ENCODE results near the gene NR3C1.
"Not testable (repeated sequence)": the region's sequence is repeated elsewhere in the genome, so short reads cannot be mapped to it uniquely, and the experiment has no call there.

NR3C1 gene

DNA sequence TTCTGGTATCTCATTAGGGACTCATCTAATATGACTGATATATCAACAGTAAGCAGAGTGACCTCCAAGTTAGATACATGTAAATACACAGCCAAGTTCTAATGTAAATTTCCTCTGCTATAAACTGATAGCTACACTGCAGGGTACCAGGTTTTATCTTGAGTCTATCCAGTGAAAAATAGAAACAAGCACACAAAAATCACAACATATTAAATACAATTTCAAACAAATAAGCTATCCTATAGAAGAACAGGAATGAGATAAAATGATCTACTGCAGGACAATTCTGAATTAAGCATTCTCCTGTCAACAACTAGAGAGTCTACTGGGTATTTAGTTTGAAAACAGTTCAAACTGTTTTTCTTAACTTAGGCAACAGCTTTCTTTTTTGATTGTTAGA lies 42.7 kb downstream of the NR3C1 start:
- no peak for DNase-seq

DNA sequence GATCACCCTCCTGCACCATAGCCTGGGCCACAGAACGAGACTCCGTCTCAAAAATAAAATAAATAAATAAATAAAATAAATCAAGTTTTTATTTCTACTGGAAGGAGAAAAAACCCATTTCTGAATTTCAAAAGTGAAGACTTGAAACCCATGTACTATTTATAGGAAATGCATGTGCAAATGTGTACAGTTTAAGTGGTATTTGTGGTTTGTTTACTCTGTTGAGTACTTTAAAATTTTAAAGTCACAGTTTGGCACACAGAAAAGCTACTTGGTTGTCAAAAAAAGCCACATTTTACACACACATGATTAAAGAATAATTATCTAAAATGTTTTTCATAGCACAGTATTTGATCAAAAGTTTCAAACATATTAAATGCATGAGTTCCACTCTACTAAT lies 43.6 kb downstream of the NR3C1 start:
- no peak for DNase-seq

DNA sequence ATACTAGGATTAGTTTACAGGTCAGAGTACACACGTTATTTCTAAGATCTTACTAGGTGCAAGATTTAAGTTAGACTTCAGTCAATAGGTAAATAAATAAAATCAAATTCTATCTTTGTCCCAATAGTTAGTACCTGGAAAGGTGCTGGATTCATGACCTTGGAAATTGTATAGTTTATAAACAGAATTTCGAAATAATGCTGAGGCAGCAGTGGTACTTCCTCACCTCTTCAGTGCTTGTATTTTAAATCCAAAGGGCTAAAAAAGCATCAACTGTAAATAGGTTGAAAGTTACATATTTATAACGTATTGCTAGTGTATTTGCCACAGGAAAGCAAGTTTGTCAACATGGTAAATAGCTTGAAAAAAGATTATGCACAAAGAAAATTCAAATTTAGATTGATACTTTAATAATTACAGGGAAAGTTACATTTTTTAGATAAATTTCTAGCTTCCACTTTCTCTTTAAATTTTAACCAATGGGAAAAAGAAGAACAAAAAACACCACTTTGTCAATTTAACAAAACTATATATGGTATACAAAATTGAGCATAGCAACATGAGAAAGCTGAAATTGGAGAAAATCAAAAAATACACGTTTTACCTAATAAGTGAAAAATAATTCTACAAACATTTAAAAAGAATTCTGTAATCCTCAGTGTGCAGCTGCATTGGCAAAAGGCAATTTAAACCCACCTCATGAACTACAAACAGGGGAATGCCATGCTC lies 46.5 kb downstream of the NR3C1 start:
- no peak for DNase-seq

DNA sequence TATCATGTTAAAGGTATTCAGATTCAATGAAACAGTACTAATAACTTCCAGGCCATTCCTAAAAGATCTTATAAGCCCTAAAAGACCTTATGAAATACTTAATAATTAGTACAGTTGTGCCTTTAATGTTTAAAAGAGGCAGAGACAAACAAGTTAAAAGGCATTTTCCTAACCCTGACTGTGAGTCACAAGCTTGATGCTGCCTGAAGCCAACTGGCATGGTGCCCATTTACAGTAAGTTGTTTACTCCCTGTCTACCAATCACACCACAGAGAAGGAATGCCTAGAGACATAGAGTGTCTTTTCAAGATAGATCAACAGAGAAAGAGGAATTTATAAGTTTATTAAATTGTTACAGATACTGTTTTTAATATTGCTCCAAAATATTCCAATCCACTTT lies 47.8 kb downstream of the NR3C1 start:
- DNase-seq: peak; percentile 82

DNA sequence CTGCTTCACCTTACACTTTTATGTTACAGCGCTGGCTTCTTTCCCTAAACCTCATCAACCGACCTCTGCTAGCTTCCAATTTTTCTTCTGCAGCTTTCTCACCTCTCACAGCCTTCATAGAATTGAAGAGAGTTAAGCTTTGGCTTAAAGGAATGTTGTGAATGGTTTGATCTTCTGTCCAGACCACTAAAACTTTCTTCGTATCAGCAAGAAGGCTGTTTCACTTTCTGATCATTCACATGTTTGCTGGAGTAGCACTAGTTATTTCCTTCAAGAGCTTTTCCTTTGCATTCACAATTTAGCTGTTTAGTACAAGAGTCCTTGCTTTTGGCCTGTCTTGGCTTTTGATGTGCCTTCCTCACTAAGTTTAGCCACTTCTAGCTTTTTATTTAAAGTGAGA lies 49.5 kb downstream of the NR3C1 start:
- no peak for DNase-seq

DNA sequence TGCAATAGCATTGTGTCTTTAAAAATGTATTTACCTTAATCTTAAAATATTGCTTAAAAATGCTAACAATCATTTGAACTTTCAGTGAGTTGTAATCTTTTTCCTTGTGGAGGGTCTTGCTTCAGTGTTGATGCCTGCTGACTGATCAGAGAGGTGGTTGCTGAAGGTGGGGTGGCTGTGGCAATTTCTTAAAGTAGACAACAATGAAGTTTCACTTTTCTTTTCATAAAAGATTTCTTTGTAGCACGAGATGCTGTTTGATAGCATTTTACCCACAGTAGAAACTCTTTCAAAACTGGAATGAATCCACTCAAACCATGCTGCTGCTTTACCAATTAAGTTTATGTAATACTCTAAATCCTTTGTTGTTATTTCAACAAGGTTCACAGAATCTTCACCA lies 50.8 kb downstream of the NR3C1 start:
- DNase-seq: peak; percentile 40

DNA sequence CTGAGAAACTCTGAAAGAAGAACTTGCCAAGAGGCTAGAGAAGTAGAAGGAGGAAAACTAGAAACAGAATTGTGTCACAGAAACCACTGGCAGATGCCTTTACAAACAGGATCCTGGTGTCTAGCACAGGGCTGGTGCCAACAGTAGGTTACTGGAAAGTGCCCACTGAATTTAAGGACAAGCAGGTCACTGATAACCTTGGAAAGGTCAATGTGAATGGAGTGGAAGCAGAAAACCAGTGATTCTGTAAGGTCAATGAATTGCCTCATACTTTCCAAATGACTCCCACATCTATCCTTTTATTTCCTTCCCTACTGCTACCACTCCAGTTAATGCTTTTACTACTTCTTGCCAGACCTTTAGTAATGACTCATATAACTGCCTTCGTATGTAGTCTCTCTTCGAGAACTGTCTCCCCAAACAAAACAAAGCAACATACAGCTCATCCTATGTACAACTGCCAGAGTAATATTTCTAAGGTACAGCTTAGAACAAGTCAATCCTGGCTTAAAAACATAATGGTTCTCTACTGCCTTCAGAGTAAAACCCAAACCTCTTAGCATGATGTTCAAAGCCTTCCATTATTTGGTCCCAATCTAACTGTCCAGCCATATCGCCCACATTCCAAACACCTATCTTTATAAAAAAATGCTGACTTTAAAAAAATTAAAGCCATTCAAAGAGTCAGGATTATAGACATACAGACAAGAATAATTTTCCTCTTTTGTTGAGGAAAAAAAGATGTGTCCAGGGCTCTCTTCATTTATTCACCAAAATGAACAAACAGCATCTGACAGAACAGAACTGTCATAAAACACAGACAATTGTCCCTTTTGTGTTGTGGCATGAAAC lies 52.5 kb downstream of the NR3C1 start:
- DNase-seq: no peak

DNA sequence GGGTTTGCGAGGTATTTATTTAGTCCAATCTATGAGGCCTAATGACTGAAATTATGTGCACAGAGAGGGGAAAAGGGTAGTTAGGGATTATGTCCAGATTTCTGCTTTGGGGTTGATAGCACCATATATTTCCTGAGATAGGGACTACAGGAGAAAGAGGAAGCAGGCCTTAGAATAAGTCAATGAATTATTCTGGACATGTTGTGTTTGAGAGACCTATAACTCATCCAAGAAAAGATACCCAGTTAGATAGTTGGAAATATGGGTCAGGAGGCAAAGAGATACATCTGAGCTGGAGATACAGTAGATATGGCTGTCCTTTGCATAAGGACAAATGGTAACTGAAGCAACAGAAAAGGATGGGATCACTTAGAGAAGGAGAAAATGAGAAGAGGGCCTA lies 53.1 kb downstream of the NR3C1 start:
- DNase-seq: no peak

DNA sequence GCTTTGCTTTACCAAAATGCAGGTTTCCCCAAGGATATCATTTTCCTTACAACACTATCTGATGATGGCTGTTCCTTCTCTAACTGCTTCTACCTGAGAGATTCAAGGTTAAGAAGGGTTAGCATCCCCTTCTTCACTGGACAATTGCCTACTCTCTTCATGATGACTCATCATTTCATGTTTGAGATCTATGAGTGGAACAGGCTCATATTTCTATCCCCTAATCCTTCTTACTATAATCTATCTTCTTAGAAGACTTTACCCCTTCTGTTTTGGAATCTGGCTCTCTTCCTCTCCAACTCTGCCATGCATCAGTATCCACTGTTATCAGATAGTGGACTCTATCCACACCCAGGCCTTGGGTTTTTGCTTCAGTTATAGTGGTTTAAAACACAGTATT lies 54.3 kb downstream of the NR3C1 start:
- DNase-seq: no peak

DNA sequence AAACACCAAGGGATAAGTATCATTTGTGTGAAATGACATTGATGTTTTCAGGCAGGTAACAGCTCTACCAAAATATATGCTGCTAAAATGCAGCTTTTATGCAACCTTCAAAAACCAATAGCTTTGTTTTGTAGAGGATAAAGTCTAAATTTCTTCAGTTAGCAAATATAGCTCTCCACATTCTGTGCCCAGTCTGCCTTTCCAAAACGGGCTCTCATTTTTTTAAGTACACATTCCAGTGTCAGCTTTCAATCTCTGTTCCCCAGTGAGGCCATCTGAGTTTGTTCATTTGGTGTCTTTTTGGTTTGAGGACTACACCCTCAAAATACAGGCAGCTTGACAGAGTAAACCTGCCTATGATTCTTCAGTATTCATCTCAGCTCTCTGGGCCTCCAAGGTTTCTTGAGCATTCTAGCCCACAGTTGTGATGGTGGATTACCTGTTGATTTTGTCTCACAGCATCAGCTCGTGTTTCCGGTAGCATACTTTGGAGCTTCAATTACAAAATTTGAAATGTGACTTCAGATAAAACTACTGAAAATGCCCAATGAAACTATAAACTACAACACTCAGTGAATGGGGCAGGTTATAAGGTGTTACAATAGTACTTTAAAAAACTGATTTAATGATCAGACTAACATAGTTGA lies 55.7 kb downstream of the NR3C1 start:
- DNase-seq: no peak

DNA sequence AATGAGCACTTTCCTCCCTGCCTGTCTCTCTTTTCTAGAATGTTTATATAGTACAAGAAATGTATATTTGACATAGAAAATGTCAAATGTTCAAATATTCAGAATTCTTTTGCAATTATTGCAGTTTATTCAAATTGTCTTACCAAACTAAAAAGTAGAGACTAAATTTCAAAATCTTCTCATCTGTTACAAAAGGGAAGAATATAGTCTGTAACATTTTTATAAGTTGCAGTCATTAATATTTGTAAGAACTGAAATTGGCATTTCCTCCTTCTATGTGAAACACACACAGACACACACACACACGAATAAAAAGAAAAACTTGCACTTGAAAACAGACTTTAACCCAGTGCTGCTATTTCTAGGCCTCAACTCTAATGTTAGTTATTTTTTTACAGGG lies 56.4 kb downstream of the NR3C1 start:
- DNase-seq: no peak

DNA sequence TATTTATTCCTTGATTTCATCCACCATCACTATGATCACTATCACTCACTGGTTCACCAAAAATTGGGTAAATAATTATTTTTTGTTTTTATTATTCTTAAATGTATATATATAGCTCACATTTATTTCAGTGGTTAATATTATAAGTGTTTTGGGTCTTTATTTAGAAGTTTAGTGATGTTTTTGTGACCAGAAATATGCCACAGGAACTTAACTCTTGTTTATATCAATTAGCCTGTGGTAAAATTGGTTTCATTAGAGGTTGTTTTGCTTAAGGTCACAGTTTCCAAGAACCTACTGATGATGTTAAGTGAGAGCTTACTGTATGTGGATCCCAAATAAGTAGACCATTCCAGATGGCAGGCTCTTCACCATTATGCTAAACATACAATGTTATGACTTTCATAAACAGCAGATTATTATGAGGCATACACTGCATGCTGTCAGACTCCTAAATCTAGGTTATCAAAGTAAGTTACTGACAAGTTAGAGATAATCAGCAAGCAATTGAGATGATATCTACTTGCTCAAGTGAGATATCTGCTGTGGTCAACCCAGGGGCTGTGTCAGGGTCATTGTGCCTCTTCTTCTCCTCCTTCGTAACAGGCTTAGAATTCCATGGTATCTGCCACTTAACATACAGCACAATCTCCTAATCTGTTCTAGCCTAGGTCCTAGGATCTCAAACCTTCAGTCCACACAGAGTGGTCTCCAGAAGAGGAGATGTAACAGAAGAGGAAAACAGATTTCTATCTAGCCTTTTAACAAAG lies 57.6 kb downstream of the NR3C1 start:
- no peak for DNase-seq

DNA sequence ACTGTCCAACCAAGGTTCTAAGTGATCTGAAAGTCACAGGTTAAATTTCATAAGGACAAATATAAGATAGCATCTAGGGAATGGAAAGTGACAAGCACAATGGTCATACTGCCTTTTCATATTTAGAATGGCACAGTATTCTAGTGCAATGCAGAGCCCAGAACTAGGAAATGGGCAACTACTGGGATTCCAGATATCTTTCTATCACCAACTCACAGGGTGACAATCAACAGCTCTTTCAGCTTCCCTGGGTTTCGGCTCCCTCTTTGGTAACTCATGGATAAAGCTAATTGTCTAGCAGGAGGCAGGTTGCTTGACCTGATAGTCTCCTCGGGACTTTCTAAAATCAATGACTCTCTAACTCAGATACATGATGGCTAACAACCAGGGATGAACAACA lies 60.4 kb downstream of the NR3C1 start:
- no peak for DNase-seq

DNA sequence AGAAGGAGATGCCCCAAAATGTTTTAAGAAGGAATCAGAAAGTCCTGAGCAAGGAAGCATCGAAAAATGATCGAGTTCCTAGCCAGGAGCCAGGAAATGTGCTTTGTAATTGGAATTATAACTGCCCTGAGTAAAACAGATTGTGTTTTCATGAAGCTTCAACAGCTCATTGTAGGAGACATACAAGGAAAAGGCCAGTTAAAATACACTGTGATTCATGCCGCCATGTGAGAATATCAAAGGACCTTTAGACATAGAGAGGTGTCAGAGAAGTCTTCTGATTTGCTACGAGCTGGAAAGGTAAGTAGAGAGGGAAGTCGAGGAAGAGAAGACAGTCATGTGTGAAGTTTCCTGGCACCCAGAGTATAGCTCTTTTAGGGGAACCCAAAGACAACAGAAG lies 60.9 kb downstream of the NR3C1 start:
- no peak for DNase-seq

DNA sequence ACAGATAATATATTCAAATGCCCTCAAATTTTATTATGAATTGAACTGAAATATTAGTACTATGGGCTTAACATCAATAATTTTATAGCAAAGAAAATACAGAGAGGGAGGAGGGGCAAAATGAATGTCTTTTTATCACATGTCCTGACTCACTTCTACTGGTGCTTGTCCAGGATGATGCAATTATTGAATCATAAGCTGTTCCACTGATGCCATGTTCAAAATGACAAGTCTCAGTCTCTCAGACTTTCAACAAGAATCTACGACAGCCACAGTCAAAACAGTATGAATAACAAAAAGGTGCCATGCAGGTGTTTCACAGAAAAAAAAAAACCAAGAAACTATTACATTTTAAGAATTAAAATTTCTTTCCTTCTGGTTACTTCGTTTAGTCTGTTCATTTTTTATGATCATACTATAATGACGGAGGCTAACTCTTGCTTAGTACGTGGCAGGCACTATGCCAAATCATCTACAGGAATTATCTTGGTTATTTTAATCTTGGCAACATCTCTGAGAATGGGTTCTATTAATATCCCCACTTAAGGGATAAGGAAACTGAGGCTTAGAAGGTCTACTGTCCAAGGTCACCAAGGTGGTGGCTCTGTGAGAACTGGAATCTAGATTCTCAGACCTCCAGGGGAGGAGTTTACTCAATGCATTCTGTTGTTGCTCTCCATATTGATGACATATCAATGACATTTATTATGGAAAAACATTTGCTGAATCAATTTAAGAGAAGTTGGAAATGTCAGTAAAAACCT lies 61.5 kb downstream of the NR3C1 start:
- DNase-seq: no peak

DNA sequence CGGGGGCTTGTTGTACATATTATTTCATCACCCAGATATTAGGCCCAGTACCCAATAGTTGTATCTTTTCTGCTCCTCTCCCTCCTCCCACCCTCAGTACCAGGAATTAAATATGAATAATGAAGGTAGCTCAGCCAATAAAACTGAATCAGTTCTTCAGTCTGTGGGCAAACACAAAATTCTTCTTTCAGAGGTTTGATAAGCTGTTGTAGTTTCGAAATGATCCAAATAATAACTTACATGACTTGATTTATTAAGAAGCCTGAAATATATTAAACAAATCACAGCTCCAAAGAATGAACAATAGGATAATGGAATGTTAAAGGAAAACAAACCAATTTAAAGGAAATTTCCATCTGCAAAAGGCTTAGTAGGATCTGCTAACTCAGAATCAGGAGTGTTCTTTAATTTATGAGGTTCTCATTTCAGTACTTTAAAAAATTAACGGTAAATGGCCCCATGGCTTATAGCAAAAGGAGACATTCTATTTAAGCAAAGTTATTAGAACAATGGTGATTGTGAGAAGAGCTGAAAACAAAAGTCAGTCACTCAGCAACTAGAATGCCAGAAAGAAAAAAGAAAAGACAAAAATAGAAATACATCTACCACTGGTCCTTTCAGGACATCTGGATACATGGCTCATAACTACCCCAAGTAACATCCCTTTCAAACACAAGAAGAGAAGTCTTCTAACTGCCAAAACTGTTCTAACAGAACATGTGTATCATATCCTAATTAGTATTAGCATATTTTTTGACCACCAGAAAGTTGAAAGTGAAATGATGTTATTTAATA lies 62.4 kb downstream of the NR3C1 start:
- DNase-seq: no peak

DNA sequence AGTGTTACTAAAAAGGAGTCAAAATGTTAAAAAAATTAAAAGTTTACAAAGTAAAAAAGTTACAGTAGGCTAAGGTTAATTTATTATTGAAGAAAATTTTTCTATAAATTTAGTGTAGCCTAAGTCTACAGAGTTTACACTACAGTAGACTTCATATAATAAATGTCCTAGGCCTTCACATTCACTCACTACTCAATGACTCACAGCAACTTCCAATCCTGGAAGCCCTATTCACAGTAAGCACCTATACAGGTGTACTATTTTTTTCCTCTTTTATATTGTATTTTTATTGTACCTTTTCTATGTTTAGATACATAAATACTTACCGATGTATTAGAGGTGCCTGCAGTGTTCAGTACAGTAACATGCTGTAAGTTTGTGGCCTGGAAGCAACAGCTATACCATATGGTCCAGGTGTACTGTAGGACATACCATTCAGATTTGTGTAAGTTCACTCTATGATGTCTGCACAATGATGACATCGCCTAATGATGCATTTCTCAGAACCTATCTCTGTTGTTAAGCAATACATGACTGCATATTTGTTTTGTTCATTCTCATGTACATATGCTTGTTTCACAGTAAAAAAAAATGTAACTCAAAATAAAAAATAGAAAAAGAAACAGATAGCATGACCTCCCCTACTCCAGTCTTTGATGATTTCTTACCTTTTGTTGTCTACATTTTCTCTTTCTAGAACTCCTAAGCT lies 64.7 kb downstream of the NR3C1 start:
- no peak for DNase-seq

DNA sequence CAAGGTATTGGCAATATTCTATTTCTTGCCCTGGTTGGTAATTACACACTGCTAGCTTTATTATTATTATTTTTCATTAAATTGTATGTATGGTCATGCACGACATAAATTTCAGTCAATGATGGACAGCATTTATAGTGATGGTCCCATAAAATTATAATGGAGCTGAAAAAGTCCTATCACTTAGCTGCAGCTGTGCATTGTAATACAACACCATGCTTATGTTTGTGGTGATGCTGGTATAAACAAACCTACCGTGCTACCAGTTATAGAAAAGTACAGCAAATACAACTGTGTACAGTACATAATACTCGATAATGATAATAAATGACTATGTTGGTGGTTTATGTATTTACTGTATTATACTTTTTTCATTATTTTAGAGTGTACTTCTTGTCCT lies 65.5 kb downstream of the NR3C1 start:
- no peak for DNase-seq

DNA sequence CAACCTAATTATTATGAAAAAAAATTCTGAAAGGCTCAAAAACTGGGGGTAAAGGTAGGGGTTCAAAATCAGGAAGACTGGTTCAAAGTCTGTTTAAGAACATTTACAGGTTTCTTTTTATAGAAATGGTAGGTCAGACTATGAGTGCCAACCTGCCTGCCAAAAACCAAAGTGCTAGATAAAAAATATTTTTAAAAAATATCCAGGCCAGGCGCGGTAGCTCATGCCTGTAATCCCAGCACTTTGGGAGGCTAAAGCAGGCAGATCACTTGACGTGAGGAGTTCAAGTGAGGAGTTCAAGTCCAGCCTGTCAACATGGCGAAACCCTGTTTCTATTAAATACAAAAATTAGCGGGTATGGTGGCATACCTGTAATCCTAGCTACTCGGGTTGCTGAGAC lies 67.0 kb downstream of the NR3C1 start:
- no peak for DNase-seq

DNA sequence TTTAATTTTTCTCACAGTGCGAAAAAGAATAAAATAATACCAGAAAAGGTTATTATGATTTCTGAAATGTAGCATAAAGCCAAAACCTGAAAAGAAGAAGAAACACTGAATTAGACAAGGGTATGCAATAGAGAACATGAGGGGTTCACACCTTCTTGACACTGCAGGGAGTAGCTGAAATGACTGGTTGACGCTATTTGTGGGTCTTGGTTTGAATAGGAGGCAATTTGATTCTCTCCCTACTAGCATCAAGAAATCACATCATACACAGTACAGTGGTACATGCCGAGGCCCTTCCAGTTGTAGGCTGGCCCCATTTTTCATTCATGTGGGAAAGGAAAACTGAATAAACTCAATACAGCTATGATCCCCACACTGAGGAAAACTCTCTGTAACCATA lies 68.6 kb downstream of the NR3C1 start:
- no peak for DNase-seq

DNA sequence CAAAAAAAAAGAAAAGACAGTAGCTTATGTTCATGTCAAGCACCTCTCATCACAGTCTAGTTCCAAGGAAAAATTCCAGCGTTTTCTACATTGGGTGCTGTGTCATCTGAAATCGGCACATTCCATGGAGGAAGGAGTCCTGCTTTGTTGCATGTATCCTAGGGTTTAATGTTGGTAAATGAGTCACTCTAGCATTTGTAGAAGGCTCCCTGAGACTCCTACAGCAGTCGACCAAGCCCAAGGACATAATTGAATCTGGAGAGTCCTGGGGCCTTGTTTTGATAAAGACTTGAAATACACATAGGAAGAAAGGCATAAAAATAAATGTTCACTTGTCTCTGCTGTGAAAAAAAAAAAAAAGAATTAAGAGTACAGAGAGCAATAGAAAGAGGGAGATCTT lies 69.1 kb downstream of the NR3C1 start:
- not testable (repeated sequence) for DNase-seq

Measured in CD4-positive, alpha-beta T cell treated with Interleukin-6 for 4 hours (primary cell).